ENCODE results near the gene POLE.

Gene POLE

DNA sequence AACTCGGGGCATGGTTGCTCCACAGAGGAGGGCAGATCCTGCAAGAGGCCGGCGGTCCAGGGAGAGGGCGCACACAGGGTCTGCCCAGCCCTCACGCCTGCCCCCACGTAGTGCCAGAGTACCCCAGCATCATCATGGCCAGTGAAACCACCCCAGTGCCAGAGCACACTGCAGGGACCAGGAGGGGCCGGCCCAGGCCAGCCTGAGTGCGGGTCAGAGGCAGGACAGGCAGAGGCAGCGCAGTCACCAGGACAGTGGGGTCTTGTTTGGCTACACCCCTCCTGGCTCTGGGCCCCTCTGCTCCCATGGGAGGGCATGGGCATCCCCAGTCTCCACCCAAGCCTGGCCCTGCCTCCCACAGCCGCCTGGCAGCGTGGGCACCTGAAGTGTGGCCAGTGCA, 111.5 kb downstream of the POLE start (continued):
- TF ChIP-seq ZNF837 (tag by site-specific recombination; IDR thresholded peaks at IDR 0.05) (no peak), ZEB2 (tag by site-specific recombination; IDR thresholded peaks at IDR 0.05) (no peak), ZNF670 (tag by site-specific recombination; IDR thresholded peaks at IDR 0.05; ENCODE audit: low read depth) (no peak), ZNF404 (tag by site-specific recombination; IDR thresholded peaks at IDR 0.05) (no peak), SCRT2 (tag by site-specific recombination; IDR thresholded peaks at IDR 0.05) (no peak), PRDM1 (tag by site-specific recombination; IDR thresholded peaks at IDR 0.05) (no peak)

DNA sequence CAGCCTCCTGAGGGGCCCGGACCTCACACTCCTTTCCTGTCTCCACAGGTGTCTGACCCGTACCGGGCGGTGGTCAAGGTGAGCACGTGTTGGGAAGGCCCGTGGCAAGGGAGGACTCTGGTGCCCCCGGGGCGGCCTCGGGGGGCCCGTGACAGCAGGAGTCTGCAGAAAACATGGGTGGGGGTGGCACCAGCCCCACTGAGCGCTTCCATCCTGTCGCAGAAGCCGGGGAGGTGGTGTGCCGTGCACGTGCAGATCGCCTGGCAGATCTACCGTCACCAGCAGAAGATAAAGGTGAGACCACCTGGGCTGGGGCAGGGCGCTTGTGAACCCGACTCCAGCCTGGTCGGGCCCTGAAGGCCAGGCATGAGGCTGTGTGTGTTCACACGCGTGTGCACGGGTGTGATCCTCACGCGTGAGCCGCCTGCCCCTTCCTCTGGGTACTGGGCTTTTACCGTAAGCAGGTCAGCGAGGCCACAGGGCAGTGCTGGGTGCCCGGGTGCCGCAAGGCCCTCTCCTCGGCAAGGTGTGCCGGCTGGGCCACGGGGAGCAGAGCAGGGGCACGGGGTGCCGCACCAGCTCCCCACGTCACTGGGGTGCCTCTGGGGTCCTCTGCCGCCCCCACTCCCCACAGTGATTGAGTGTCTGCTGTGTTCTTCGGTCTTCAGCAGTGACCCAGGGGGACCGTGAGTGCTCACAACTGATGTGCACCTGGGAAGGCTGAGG, 112.7 kb downstream of the POLE start:
- Histone ChIP-seq H3K9me3 (ENCODE audit: control insufficient read depth, insufficient read depth, low read depth, low read length) (no peaks in the 10 kb centered on the region), H3K4me3 (ENCODE audit: low read depth, low read length) (no peak overlapping the region), H3K36me3 (ENCODE audit: control insufficient read depth in 2 of 2, insufficient read depth in 1 of 2, low read length in 2 of 2) (peaks cover 0 to 71% of the 10 kb centered on the region in 2 experiments; a peak in 1 of 3 replicates), H3K4me1 (ENCODE audit: control insufficient read depth, insufficient read depth, low read length) (no peaks in the 10 kb centered on the region), H3K27ac (ENCODE audit: extremely low read depth, low read depth, low read length) (no peak overlapping the region)
- TF ChIP-seq ZNF114 (tag by site-specific recombination; IDR thresholded peaks at IDR 0.05) = no peak
- TF ChIP-seq ZNF140 (tag by site-specific recombination; IDR thresholded peaks at IDR 0.05) = no peak
- no peak for TF ChIP-seq ZNF121 (tag by site-specific recombination; IDR thresholded peaks at IDR 0.05)
- TF ChIP-seq GLI2 (tag by site-specific recombination; IDR thresholded peaks at IDR 0.05; ENCODE audit: borderline replicate concordance, low read depth) = no peak
- TF ChIP-seq ZNF521 (tag by site-specific recombination; IDR thresholded peaks at IDR 0.05) = no peak
- TF ChIP-seq ZNF174 (tag by site-specific recombination; IDR thresholded peaks at IDR 0.05) = no peak
- no peak for TF ChIP-seq ZNF214 (tag by site-specific recombination; IDR thresholded peaks at IDR 0.05; ENCODE audit: borderline replicate concordance)
- no peak for TF ChIP-seq ZNF600 (tag by site-specific recombination; IDR thresholded peaks at IDR 0.05)
- no peak for TF ChIP-seq ZNF37A (tag by site-specific recombination; IDR thresholded peaks at IDR 0.05)
- ChIA-PET CTCF (interaction anchor here (0.6 kb wide), 1 partner anchor 61 kb away, joined by 3 read pairs; no protein-coding TSS in a partner anchor), POLR2A (no interaction called here)

Measured in HEK293 (cell line).